EH (cell line): ENCODE measurements around the gene NAA16.

ENCODE experiments used
- DNase-seq: peaks from one replicate; pipeline ENCODE4 v3.0.0-alpha.2; 2015; ENCODE audit warnings: low read depth

Gene NAA16

GRCh38 chr13:41304551-41304950, 6.5 kb upstream of the NAA16 start:
- DNase-seq = no peak

GRCh38 chr13:41306271-41307145, 4.6 kb upstream of the NAA16 start:
- peak; percentile 42 for DNase-seq

DNA sequence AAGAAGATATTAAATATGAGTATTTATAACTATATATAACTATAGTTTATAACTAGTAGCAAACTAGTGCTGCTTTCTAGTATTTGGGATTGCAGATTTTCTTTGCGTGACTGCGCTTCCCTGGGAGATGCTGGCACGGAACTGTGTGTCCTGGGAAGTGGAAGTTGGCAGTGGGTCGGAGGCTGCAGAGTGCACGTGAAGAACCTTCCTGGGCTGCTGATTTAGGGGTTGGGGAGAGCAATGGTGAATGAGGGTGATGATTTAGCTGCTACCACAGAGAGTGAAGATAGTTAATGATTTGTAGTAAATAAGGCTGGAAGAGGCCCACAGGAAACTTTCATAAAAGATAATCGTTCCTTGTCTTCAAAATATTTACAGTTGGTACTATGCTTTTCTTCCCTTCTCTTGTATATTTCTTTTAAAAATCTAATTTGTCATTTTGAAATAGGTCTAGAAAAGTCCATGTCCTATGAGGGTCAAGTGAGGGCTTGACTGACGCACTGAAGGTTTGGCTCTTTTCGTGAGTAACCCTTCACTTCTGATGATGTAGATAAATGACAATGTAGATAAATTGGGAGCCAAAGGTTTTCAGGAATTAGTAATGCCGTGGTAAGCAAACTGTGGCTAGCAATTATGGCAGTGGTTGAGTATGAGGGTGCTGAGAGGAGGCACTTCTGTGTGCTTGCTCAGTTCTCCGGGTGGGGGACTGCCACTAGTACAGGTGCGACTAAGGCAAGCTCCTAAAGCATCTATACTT, 3.0 kb upstream of the NAA16 start:
- no peak for DNase-seq

- DNase-seq = peak; percentile 54
These were observed 524 bp downstream of the NAA16 start for GRCh38 chr13:41311406-41312175.

- peak; percentile 61 for DNase-seq
These were observed 1.1 kb downstream of the NAA16 start for GRCh38 chr13:41312176-41312500.

DNA sequence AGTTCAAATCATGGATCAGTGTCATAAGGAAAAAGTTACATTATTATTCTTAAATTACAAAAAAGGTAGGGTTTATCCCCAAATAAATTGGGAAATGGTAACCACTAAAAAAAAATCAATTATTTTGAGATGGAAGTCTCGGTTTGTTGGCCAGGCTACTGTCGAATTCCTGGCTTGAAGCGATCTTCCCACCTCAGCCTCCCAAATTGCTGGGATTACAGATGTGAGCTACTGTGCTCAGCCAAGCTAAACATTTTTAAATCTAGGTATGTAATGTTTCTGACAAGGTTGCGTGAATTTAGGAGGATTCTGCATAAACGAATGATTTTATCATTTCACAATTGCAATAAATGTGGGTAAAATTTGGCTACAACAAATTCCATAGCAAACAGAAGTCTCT, 2.0 kb downstream of the NAA16 start:
- peak; percentile 4 for DNase-seq

DNA sequence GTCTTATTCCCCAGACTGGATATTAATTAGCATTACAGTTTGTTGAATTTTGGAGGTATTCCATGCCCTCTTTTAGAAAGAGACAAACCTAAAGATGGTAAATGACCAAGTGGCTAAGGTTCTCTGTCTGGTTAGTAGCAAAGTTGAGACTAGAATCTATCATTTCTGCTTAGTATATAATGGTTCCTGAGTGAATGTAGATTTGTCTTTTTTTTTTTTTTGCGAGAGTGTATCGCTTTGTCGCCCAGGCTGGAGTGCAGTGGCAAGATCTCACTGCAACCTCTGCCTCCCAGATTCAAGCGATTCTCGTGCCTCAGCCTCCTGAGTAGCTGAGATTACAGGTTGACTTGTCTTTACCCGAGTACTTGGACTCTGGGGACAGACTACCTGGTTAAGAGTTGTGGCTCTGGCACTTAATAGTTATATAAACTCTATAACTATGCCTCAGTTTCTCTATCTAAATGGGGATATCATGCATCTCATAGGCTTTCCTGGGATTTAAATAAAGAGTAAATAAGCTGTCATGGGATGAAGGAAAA, 2.7 kb downstream of the NAA16 start:
- no peak for DNase-seq

DNA sequence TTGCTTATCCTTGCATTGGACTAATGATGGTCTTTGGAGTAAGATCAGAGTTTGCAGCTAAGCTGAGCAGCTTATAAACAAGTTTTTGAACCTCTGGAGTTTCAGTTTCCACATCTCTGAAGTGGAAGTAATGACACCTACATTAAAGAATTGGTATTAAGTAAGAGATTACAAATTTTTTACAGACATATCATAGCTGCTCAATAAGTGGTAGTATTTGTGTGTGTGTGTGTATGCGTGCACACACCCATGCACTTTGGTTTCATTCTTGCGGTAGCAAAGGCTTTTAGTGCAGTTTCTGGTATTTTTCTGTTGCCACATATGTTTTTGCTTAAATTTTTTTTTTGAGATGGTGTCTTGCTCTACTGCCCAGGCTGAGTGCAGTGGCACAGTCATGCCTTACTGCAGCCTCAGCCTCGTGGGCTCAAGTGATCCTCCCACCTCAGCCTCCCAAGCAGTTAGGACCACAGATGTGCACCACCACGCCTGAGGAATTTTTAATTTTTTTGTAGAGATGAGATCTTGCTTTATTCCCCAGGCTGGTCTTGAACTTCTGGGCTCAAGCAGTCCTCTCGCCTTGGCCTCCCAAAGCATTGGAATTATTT, 4.5 kb downstream of the NAA16 start:
- DNase-seq = peak; percentile 62

DNA sequence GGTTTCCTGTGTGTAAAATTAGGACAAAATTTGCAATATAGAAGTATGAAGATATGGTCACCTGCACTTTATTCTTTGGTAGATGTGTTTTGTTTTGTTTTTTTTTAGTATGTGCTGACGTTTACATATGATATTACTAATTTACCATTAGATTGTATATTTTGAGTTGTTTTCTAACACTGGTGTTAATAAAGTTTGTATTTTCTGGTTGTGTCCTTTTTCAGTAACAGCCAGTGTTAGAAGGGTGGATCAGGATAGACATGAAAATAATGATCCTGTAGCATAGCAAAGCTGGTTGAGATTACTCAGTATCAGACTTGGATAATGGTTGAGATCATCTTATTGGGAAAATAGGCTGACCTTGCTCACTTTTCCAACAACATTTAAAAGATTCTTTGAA, 6.2 kb downstream of the NAA16 start:
- no peak for DNase-seq

- no peak for DNase-seq
These were observed 14.7 kb downstream of the NAA16 start for GRCh38 chr13:41325752-41326151.

- DNase-seq = no peak
These were observed 15.6 kb downstream of the NAA16 start for GRCh38 chr13:41326661-41327060.

GRCh38 chr13:41327994-41328790, 17.1 kb downstream of the NAA16 start:
- no peak for DNase-seq

- no peak for DNase-seq
These were observed 21.8 kb downstream of the NAA16 start for GRCh38 chr13:41332829-41333228.

GRCh38 chr13:41334810-41335209, 23.7 kb downstream of the NAA16 start:
- DNase-seq = no peak

- DNase-seq = no peak
These were observed 33.3 kb downstream of the NAA16 start for GRCh38 chr13:41344358-41344757.

DNA sequence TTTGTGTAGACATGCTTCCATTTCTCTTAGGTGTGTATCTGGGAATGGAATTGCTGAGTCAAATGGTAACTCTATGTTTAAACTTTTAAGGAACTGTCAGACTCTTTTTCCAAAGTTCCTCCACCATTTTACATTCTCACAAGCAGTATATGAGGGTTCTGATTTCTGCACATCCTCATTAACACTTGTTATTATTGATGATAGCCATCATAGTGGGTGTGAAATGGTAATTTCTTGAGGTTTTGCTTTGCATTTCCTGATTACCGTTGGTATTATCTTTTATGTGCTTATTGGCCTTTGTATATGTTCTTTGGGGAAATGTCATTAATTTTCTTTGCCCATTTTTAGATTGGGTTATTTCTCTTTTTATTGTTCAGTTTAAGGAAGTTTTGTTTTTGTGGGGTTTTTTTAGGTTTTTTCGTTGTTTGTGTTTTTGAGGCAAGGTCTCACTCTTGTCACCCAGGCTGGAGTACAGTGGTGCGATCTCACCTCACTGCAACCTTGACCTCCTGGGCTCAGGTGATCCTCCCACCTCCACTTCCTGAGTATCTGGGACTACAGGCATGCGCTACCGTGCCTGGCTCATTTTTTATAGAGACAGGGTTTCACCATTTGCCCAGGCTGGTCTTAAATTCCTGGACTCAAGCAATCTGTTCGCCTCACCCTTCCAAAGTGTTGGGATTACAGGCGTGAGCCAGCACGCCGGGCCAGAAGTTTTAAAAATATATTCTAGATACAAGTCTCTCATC, 34.3 kb downstream of the NAA16 start:
- no peak for DNase-seq

- no peak for DNase-seq
These were observed 35.0 kb downstream of the NAA16 start for GRCh38 chr13:41345914-41346589.

DNA sequence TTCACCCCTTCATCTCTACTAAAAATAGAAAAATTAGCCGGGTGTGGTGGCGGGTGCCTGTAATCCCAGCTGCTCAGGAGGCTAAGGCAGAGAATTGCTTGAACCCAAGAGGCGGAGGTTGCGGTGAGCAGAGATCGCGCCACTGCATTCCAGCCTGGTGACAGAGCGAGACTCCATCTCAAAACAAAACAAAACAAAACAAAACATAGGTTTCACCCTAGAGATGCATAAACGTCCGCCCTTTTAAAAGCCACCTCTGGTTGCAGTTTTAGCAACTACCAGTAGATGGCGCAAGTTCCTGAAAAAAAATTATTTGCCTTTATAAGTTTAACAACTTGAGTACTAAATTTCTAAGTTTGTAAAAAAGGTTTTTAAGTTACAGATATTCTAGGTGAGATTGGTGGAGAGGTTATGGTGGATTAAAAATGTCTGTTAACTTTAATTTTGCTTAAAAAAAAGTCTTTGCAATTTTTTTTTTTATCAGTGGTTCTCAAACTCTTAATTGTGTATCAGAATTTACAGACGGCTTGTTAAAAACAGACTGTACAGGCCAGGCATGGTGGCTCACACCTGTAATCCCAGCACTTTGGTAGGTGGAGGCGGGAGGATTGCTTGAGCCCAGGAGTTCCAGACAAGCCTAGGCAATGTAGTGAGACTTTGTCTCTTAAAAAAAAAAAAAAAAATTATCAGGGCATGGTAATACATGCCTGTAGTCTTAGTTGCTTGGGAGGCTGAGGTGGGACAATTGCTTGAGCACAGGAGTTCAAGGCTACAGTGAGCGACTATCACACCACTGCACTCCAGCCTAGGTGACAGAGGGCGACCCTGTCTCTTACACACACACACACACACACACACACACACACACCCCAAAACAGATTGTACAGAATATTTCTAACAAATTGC, 42.1 kb downstream of the NAA16 start:
- DNase-seq = peak; percentile 57

GRCh38 chr13:41354416-41354815, 43.3 kb downstream of the NAA16 start:
- DNase-seq = no peak
